ENCODE measurements around the gene SERPINA6.
"Not testable (repeated sequence)": the region's sequence is repeated elsewhere in the genome, so short reads cannot be mapped to it uniquely, and the experiment has no call there.

The SERPINA6 gene

GRCh38 chr14:94329857-94330256 lies 6.7 kb upstream of the SERPINA6 start:
- no peak for DNase-seq (ENCODE audit: extremely low read depth in 1 of 2, low read depth in 1 of 2)

GRCh38 chr14:94328196-94328595 lies 5.1 kb upstream of the SERPINA6 start:
- no peak for DNase-seq (ENCODE audit: extremely low read depth in 1 of 2, low read depth in 1 of 2)

- no peak for DNase-seq (ENCODE audit: extremely low read depth in 1 of 2, low read depth in 1 of 2)
Measured at GRCh38 chr14:94321421-94322271, 1.5 kb downstream of the SERPINA6 start.

- no peak for DNase-seq (ENCODE audit: extremely low read depth in 1 of 2, low read depth in 1 of 2)
Measured at GRCh38 chr14:94320243-94320642, 2.9 kb downstream of the SERPINA6 start.

GRCh38 chr14:94317259-94317658 lies 5.9 kb downstream of the SERPINA6 start:
- no peak for DNase-seq (ENCODE audit: extremely low read depth in 1 of 2, low read depth in 1 of 2)

GRCh38 chr14:94316692-94317091 lies 6.4 kb downstream of the SERPINA6 start:
- DNase-seq (ENCODE audit: extremely low read depth in 1 of 2, low read depth in 1 of 2) = no peak

- DNase-seq (ENCODE audit: extremely low read depth in 1 of 2, low read depth in 1 of 2) = no peak
Measured at GRCh38 chr14:94314890-94315289, 8.2 kb downstream of the SERPINA6 start.

- DNase-seq (ENCODE audit: extremely low read depth in 1 of 2, low read depth in 1 of 2) = no peak
Measured at GRCh38 chr14:94313991-94314655, 9.0 kb downstream of the SERPINA6 start.

GRCh38 chr14:94312481-94313246 lies 10.5 kb downstream of the SERPINA6 start:
- no peak for DNase-seq (ENCODE audit: extremely low read depth in 1 of 2, low read depth in 1 of 2)

- no peak for DNase-seq (ENCODE audit: extremely low read depth in 1 of 2, low read depth in 1 of 2)
Measured at GRCh38 chr14:94310248-94310647, 12.9 kb downstream of the SERPINA6 start.

GRCh38 chr14:94309721-94310120 lies 13.4 kb downstream of the SERPINA6 start:
- no peak for DNase-seq (ENCODE audit: extremely low read depth in 1 of 2, low read depth in 1 of 2)

- DNase-seq (ENCODE audit: extremely low read depth in 1 of 2, low read depth in 1 of 2) = no peak
Measured at GRCh38 chr14:94307410-94307992, 15.6 kb downstream of the SERPINA6 start.

- DNase-seq (ENCODE audit: extremely low read depth in 1 of 2, low read depth in 1 of 2) = no peak
Measured at GRCh38 chr14:94306047-94306978, 16.8 kb downstream of the SERPINA6 start.

- DNase-seq (ENCODE audit: extremely low read depth in 1 of 2, low read depth in 1 of 2) = no peak
Measured at GRCh38 chr14:94305620-94306019, 17.5 kb downstream of the SERPINA6 start.

GRCh38 chr14:94304243-94304642 lies 18.9 kb downstream of the SERPINA6 start:
- no peak for DNase-seq (ENCODE audit: extremely low read depth in 1 of 2, low read depth in 1 of 2)

GRCh38 chr14:94303111-94303510 lies 20.0 kb downstream of the SERPINA6 start:
- DNase-seq (ENCODE audit: extremely low read depth in 1 of 2, low read depth in 1 of 2) = no peak

- no peak for DNase-seq (ENCODE audit: extremely low read depth in 1 of 2, low read depth in 1 of 2)
Measured at GRCh38 chr14:94298130-94298529, 25.0 kb downstream of the SERPINA6 start.

GRCh38 chr14:94296181-94296545 lies 27.0 kb downstream of the SERPINA6 start:
- DNase-seq (ENCODE audit: extremely low read depth in 1 of 2, low read depth in 1 of 2) = not testable (repeated sequence)

GRCh38 chr14:94295360-94296180 lies 27.6 kb downstream of the SERPINA6 start:
- DNase-seq (ENCODE audit: extremely low read depth in 1 of 2, low read depth in 1 of 2) = no peak
